ENCODE measurements around the gene DAPK1.

The DAPK1 gene

GRCh38 chr9:87701491-87701890 lies 203.8 kb downstream of the DAPK1 start:
- Histone ChIP-seq H3K9ac (ENCODE audit: low read depth, low read length) (no peak overlapping the region), H3K36me3 (ENCODE audit: control insufficient read depth, insufficient read depth, low read length) (peaks cover 42% of the 10 kb centered on the region), H3K9me3 (ENCODE audit: control insufficient read depth, insufficient read depth, low read length) (no peaks in the 10 kb centered on the region), H3K4me3 (ENCODE audit: low read depth, low read length) (no peak overlapping the region), H3K27me3 (ENCODE audit: control insufficient read depth, insufficient read depth, low read length) (no peaks in the 10 kb centered on the region), H3K4me1 (ENCODE audit: control insufficient read depth, insufficient read depth, low read length) (no peaks in the 10 kb centered on the region)

GRCh38 chr9:87701931-87702421 lies 204.3 kb downstream of the DAPK1 start:
- H3K36me3 ChIP-seq (ENCODE audit: control insufficient read depth, insufficient read depth, low read length): peaks cover 43% of the 10 kb centered on the region
- H3K9me3 ChIP-seq (ENCODE audit: control insufficient read depth, insufficient read depth, low read length): no peaks in the 10 kb centered on the region
- no peak overlapping the region for H3K4me3 ChIP-seq (ENCODE audit: low read depth, low read length)
- no peak overlapping the region for H3K9ac ChIP-seq (ENCODE audit: low read depth, low read length)
- H3K4me1 ChIP-seq (ENCODE audit: control insufficient read depth, insufficient read depth, low read length): no peaks in the 10 kb centered on the region
- H3K27me3 ChIP-seq (ENCODE audit: control insufficient read depth, insufficient read depth, low read length): no peaks in the 10 kb centered on the region

GRCh38 chr9:87702921-87703320 lies 205.3 kb downstream of the DAPK1 start:
- H3K36me3 ChIP-seq (ENCODE audit: control insufficient read depth, insufficient read depth, low read length): peaks cover 44% of the 10 kb centered on the region
- H3K4me3 ChIP-seq (ENCODE audit: low read depth, low read length): no peak overlapping the region
- H3K4me1 ChIP-seq (ENCODE audit: control insufficient read depth, insufficient read depth, low read length): no peaks in the 10 kb centered on the region
- no peaks in the 10 kb centered on the region for H3K27me3 ChIP-seq (ENCODE audit: control insufficient read depth, insufficient read depth, low read length)
- no peaks in the 10 kb centered on the region for H3K9me3 ChIP-seq (ENCODE audit: control insufficient read depth, insufficient read depth, low read length)
- H3K9ac ChIP-seq (ENCODE audit: low read depth, low read length): no peak overlapping the region

- Histone ChIP-seq H3K4me3 (ENCODE audit: low read depth, low read length) (no peak overlapping the region), H3K27me3 (ENCODE audit: control insufficient read depth, insufficient read depth, low read length) (no peaks in the 10 kb centered on the region), H3K36me3 (ENCODE audit: control insufficient read depth, insufficient read depth, low read length) (peaks cover 40% of the 10 kb centered on the region), H3K9me3 (ENCODE audit: control insufficient read depth, insufficient read depth, low read length) (no peaks in the 10 kb centered on the region), H3K4me1 (ENCODE audit: control insufficient read depth, insufficient read depth, low read length) (no peaks in the 10 kb centered on the region), H3K9ac (ENCODE audit: low read depth, low read length) (no peak overlapping the region)
These were observed 206.1 kb downstream of the DAPK1 start for GRCh38 chr9:87703636-87704276.

- H3K4me3 ChIP-seq (ENCODE audit: low read depth, low read length): no peak overlapping the region
- H3K9me3 ChIP-seq (ENCODE audit: control insufficient read depth, insufficient read depth, low read length): no peaks in the 10 kb centered on the region
- no peaks in the 10 kb centered on the region for H3K4me1 ChIP-seq (ENCODE audit: control insufficient read depth, insufficient read depth, low read length)
- H3K36me3 ChIP-seq (ENCODE audit: control insufficient read depth, insufficient read depth, low read length): peaks cover 40% of the 10 kb centered on the region
- no peak overlapping the region for H3K9ac ChIP-seq (ENCODE audit: low read depth, low read length)
- no peaks in the 10 kb centered on the region for H3K27me3 ChIP-seq (ENCODE audit: control insufficient read depth, insufficient read depth, low read length)
These were observed 206.7 kb downstream of the DAPK1 start for GRCh38 chr9:87704342-87704741.

- H3K4me1 ChIP-seq (ENCODE audit: control insufficient read depth, insufficient read depth, low read length): no peaks in the 10 kb centered on the region
- no peak overlapping the region for H3K9ac ChIP-seq (ENCODE audit: low read depth, low read length)
- H3K9me3 ChIP-seq (ENCODE audit: control insufficient read depth, insufficient read depth, low read length): no peaks in the 10 kb centered on the region
- no peak overlapping the region for H3K4me3 ChIP-seq (ENCODE audit: low read depth, low read length)
- no peaks in the 10 kb centered on the region for H3K27me3 ChIP-seq (ENCODE audit: control insufficient read depth, insufficient read depth, low read length)
- peaks cover 40% of the 10 kb centered on the region for H3K36me3 ChIP-seq (ENCODE audit: control insufficient read depth, insufficient read depth, low read length)
These were observed 208.5 kb downstream of the DAPK1 start for GRCh38 chr9:87706066-87706739.

GRCh38 chr9:87707805-87708506 lies 210.3 kb downstream of the DAPK1 start:
- no peaks in the 10 kb centered on the region for H3K9me3 ChIP-seq (ENCODE audit: control insufficient read depth, insufficient read depth, low read length)
- H3K9ac ChIP-seq (ENCODE audit: low read depth, low read length): no peak overlapping the region
- H3K4me1 ChIP-seq (ENCODE audit: control insufficient read depth, insufficient read depth, low read length): no peaks in the 10 kb centered on the region
- no peak overlapping the region for H3K4me3 ChIP-seq (ENCODE audit: low read depth, low read length)
- peaks cover 33% of the 10 kb centered on the region for H3K36me3 ChIP-seq (ENCODE audit: control insufficient read depth, insufficient read depth, low read length)
- no peaks in the 10 kb centered on the region for H3K27me3 ChIP-seq (ENCODE audit: control insufficient read depth, insufficient read depth, low read length)

- peaks cover 27% of the 10 kb centered on the region for H3K36me3 ChIP-seq (ENCODE audit: control insufficient read depth, insufficient read depth, low read length)
- H3K4me1 ChIP-seq (ENCODE audit: control insufficient read depth, insufficient read depth, low read length): no peaks in the 10 kb centered on the region
- H3K9ac ChIP-seq (ENCODE audit: low read depth, low read length): no peak overlapping the region
- no peak overlapping the region for H3K4me3 ChIP-seq (ENCODE audit: low read depth, low read length)
- no peaks in the 10 kb centered on the region for H3K9me3 ChIP-seq (ENCODE audit: control insufficient read depth, insufficient read depth, low read length)
- no peaks in the 10 kb centered on the region for H3K27me3 ChIP-seq (ENCODE audit: control insufficient read depth, insufficient read depth, low read length)
These were observed 210.9 kb downstream of the DAPK1 start for GRCh38 chr9:87708546-87708945.

- Histone ChIP-seq H3K4me1 (ENCODE audit: control insufficient read depth, insufficient read depth, low read length) (no peaks in the 10 kb centered on the region), H3K36me3 (ENCODE audit: control insufficient read depth, insufficient read depth, low read length) (peaks cover 22% of the 10 kb centered on the region), H3K4me3 (ENCODE audit: low read depth, low read length) (no peak overlapping the region), H3K27me3 (ENCODE audit: control insufficient read depth, insufficient read depth, low read length) (no peaks in the 10 kb centered on the region), H3K9me3 (ENCODE audit: control insufficient read depth, insufficient read depth, low read length) (no peaks in the 10 kb centered on the region), H3K9ac (ENCODE audit: low read depth, low read length) (no peak overlapping the region)
These were observed 211.5 kb downstream of the DAPK1 start for GRCh38 chr9:87708986-87709728.

- no peaks in the 10 kb centered on the region for H3K9me3 ChIP-seq (ENCODE audit: control insufficient read depth, insufficient read depth, low read length)
- H3K27me3 ChIP-seq (ENCODE audit: control insufficient read depth, insufficient read depth, low read length): no peaks in the 10 kb centered on the region
- no peaks in the 10 kb centered on the region for H3K4me1 ChIP-seq (ENCODE audit: control insufficient read depth, insufficient read depth, low read length)
- no peak overlapping the region for H3K9ac ChIP-seq (ENCODE audit: low read depth, low read length)
- H3K36me3 ChIP-seq (ENCODE audit: control insufficient read depth, insufficient read depth, low read length): peaks cover 22% of the 10 kb centered on the region
- no peak overlapping the region for H3K4me3 ChIP-seq (ENCODE audit: low read depth, low read length)
These were observed 212.8 kb downstream of the DAPK1 start for GRCh38 chr9:87710443-87710842.
